H1 (cell line): ENCODE results near the gene NME1. TPM values are rescaled to one million over a fixed set of nuclear protein-coding genes. Genes with fewer than 3 reads are reported as not detected.

ENCODE experiments used
- CTCF ChIA-PET: fragments of 300-600 bp; sonication (Branson Sonifier 250); formaldehyde crosslinking; loops from one replicate; lab custom pipeline; 2021; ENCODE audit not compliant: partially characterized antibody; lab: Charles Lee
- POLR2A ChIA-PET: fragments of 300-600 bp; sonication (Branson Sonifier 250); formaldehyde crosslinking; loops from one replicate; lab custom pipeline; 2021; ENCODE audit warnings: inconsistent platforms; ENCODE audit not compliant: partially characterized antibody; lab: Charles Lee
- DNase-seq, 2 experiments: peaks; one replicate each; pipeline versions ENCODE4 v3.0.0 to v3.0.0-alpha.2; 2010 to 2022; ENCODE audit warnings: low spot score in 2 of 2, low read depth in 1 of 2, mixed read lengths in 1 of 2
- FAIRE-seq: peaks from 2 replicates; lab custom pipeline; 2011; peaks lifted over from hg19 to GRCh38; lab: Jason Lieb, UNC
- H2AFZ ChIP-seq: 2 replicates; pipeline ENCODE4 v1.8.1; 2012; ENCODE audit warnings: low read length, inconsistent platforms
- H2AK5ac ChIP-seq: 2 replicates; pipeline ENCODE4 v1.6.1; 2013; ENCODE audit warnings: low read depth, low read length
- H2BK120ac ChIP-seq: replicated peaks from 2 replicates; pipeline ENCODE3; 2013; ENCODE audit warnings: low read depth, low read length, inconsistent platforms
- H2BK12ac ChIP-seq: 2 replicates; pipeline ENCODE4 v1.6.1; 2013; ENCODE audit warnings: low read depth, low read length
- H2BK15ac ChIP-seq: 2 replicates; pipeline ENCODE4 v1.6.1; 2013; ENCODE audit warnings: low read length
- H2BK20ac ChIP-seq: 2 replicates; pipeline ENCODE4 v1.6.1; 2013; ENCODE audit warnings: low read length
- H2BK5ac ChIP-seq: 2 replicates; pipeline ENCODE4 v1.6.1; 2013; ENCODE audit warnings: low read depth, low read length
- H3K14ac ChIP-seq: 2 replicates; pipeline ENCODE4 v1.6.1; 2013; ENCODE audit warnings: inconsistent platforms; ENCODE audit not compliant: insufficient read length
- H3K18ac ChIP-seq: 2 replicates; pipeline ENCODE4 v1.6.1; 2013; ENCODE audit warnings: low read length; ENCODE audit errors: extremely low read depth
- H3K23ac ChIP-seq: 2 replicates; pipeline ENCODE4 v1.6.1; 2013; ENCODE audit warnings: inconsistent platforms; ENCODE audit not compliant: insufficient read length
- H3K23me2 ChIP-seq: 2 replicates; pipeline ENCODE4 v1.6.1; 2013; ENCODE audit warnings: low read depth, low read length
- H3K27ac ChIP-seq: 2 replicates; pipeline ENCODE4 v1.6.1; 2011; ENCODE audit warnings: low read depth, low read length, inconsistent platforms
- H3K27me3 ChIP-seq, 4 experiments: replicated peaks in 1 of 4; 1 replicate in 1 of 4; 2 replicates in 3 of 4; pipeline versions ENCODE4 v1.6.1 to v1.8.1; 2011 to 2013; ENCODE audit warnings: low read length in 3 of 4, mild to moderate bottlenecking in 3 of 4, inconsistent platforms in 2 of 4, mixed read lengths in 2 of 4, moderate library complexity in 1 of 4; ENCODE audit not compliant: control insufficient read depth in 3 of 4, insufficient read depth in 3 of 4; ENCODE audit errors: extremely low read depth in 1 of 4
- H3K36me3 ChIP-seq, 4 experiments: 2 replicates each; pipeline versions ENCODE4 v1.6.1 to v1.8.1; 2011 to 2013; ENCODE audit warnings: mild to moderate bottlenecking in 4 of 4, low read length in 3 of 4, moderate library complexity in 2 of 4, control low read depth in 1 of 4, inconsistent platforms in 1 of 4; ENCODE audit not compliant: insufficient read depth in 4 of 4, control insufficient read depth in 2 of 4
- H3K4ac ChIP-seq: replicated peaks from 2 replicates; pipeline ENCODE3; 2013; ENCODE audit warnings: low read length, low read depth, mixed read lengths, inconsistent platforms; ENCODE audit not compliant: insufficient read length
- H3K4me1 ChIP-seq, 4 experiments: replicated peaks in 1 of 4; 1 replicate in 1 of 4; 2 replicates in 3 of 4; pipeline versions ENCODE4 v1.6.1 to v1.8.1; 2011 to 2013; ENCODE audit warnings: low read length in 3 of 4, inconsistent platforms in 2 of 4, mixed read lengths in 1 of 4; ENCODE audit not compliant: insufficient read depth in 4 of 4, control insufficient read depth in 3 of 4
- H3K4me2 ChIP-seq, 2 experiments: 2 replicates each; pipeline versions ENCODE4 v1.6.1 to v1.8.1; 2011 to 2013; ENCODE audit warnings: low read depth in 2 of 2, low read length in 2 of 2, control low read depth in 1 of 2, inconsistent platforms in 1 of 2, mild to moderate bottlenecking in 1 of 2; ENCODE audit not compliant: insufficient read depth in 1 of 2
- H3K4me3 ChIP-seq, 4 experiments: fragments of 200-600, 300-600 bp in 1 of 4; sonication (generic), shearing (Covaris generic), sonication (Bioruptor Twin) in 1 of 4; 2 replicates each; pipeline versions ENCODE4 v1.5.1 to v1.8.1; 2011 to 2016; ENCODE audit warnings: low read length in 4 of 4, low read depth in 3 of 4, control low read depth in 2 of 4, inconsistent platforms in 2 of 4, mild to moderate bottlenecking in 2 of 4, mixed read lengths in 1 of 4, moderate library complexity in 1 of 4; ENCODE audit not compliant: insufficient read depth in 2 of 4; ENCODE audit errors: extremely low read depth in 1 of 4
- H3K56ac ChIP-seq: replicated peaks from 2 replicates; pipeline ENCODE3; 2013; ENCODE audit warnings: low read depth, mild to moderate bottlenecking, mixed read lengths, low read length, inconsistent platforms; ENCODE audit not compliant: insufficient read length
- H3K79me1 ChIP-seq: 2 replicates; pipeline ENCODE4 v1.6.1; 2013; ENCODE audit warnings: low read depth, low read length, control low read depth
- H3K79me2 ChIP-seq, 2 experiments: 2 replicates each; pipeline versions ENCODE4 v1.6.1 to v1.8.1; 2012 to 2013; ENCODE audit warnings: low read length in 2 of 2, mild to moderate bottlenecking in 2 of 2, inconsistent platforms in 1 of 2; ENCODE audit not compliant: insufficient read depth in 2 of 2, control insufficient read depth in 1 of 2
- H3K9ac ChIP-seq, 4 experiments: replicated peaks in 1 of 4; 1 replicate in 1 of 4; 2 replicates in 3 of 4; pipeline versions ENCODE4 v1.6.1 to v1.8.1; 2011 to 2013; ENCODE audit warnings: low read depth in 3 of 4, low read length in 3 of 4, control low read depth in 2 of 4, mild to moderate bottlenecking in 2 of 4, moderate library complexity in 2 of 4, inconsistent platforms in 1 of 4; ENCODE audit errors: extremely low read depth in 1 of 4
- H3K9me3 ChIP-seq, 2 experiments: 2 replicates each; pipeline versions ENCODE4 v1.6.1 to v1.8.1; 2012 to 2013; ENCODE audit warnings: mild to moderate bottlenecking in 2 of 2, moderate library complexity in 2 of 2, control low read depth in 1 of 2, inconsistent platforms in 1 of 2, low read depth in 1 of 2, low read length in 1 of 2, mixed read lengths in 1 of 2; ENCODE audit not compliant: insufficient read depth in 2 of 2
- H4K20me1 ChIP-seq, 2 experiments: replicated peaks in 1 of 2; 2 replicates each; pipeline versions ENCODE3 to v1.8.1; 2011 to 2013; ENCODE audit warnings: inconsistent platforms in 2 of 2, low read length in 2 of 2, mild to moderate bottlenecking in 1 of 2; ENCODE audit not compliant: insufficient read depth in 2 of 2, control insufficient read depth in 1 of 2
- H4K5ac ChIP-seq: 2 replicates; pipeline ENCODE4 v1.6.1; 2013; ENCODE audit warnings: low read length, low read depth, mixed read lengths, inconsistent platforms; ENCODE audit not compliant: insufficient read length
- H4K8ac ChIP-seq: 2 replicates; pipeline ENCODE4 v1.8.0; 2013; ENCODE audit warnings: mild to moderate bottlenecking, moderate library complexity, low read length, inconsistent platforms; ENCODE audit not compliant: insufficient read depth; ENCODE audit errors: extremely low read depth
- H4K91ac ChIP-seq: replicated peaks from 2 replicates; pipeline ENCODE3; 2013; ENCODE audit warnings: low read length, mixed read lengths, inconsistent platforms; ENCODE audit not compliant: insufficient read length
- BACH1 ChIP-seq: IDR thresholded peaks from 2 replicates; pipeline ENCODE4 v1.6.1; 2012; ENCODE audit warnings: low read length, improper control_type of control experiment
- GABPA ChIP-seq: IDR thresholded peaks from 2 replicates; pipeline ENCODE4 v1.6.1; 2011; ENCODE audit warnings: mild to moderate bottlenecking, low read length, moderate library complexity, borderline replicate concordance; ENCODE audit not compliant: insufficient read depth
- WGBS, 2 experiments: shearing (Covaris generic) in 1 of 2; methylation state at CpG; one replicate each; pipeline versions ENCODE4 v1.1.6 to v1.1.7; 2013 to 2015; ENCODE audit warnings: low lambda C conversion rate in 2 of 2, mixed read lengths in 2 of 2, inconsistent platforms in 1 of 2, low coverage in 1 of 2, missing lambda C conversion rate in 1 of 2; ENCODE audit not compliant: insufficient replicate concordance in 2 of 2, insufficient coverage in 1 of 2, insufficient read length in 1 of 2; ENCODE audit errors: extremely low coverage in 1 of 2, missing lambda C conversion rate in 1 of 2; 5-methylcytosine and 5-hydroxymethylcytosine counted together
- polyA plus RNA-seq, 7 experiments: library from polyadenylated mRNA; depleted of rRNA in 3 of 7; stranded (reverse) in 5 of 7; unstranded in 2 of 7; fragments of >200 nt in 5 of 7; fragments of 200-250 nt in 2 of 7; gene quantifications; 1 replicate in 5 of 7; 2 replicates in 1 of 7; 4 replicates in 1 of 7; pipeline versions ENCODE4 v1.2.1 to v1.2.3, GENCODE V29; 2011 to 2013; ENCODE audit warnings: missing spikeins in 2 of 7, mixed read lengths in 2 of 7
- total RNA-seq: library from RNA; stranded (reverse); fragmentation: NEBNext Ultra II Directional; extraction: Animal tissue kit (Norgen Biotek cat#: 25700); gene quantifications from 2 replicates; pipeline ENCODE4 v1.2.1, GENCODE V29; 2021

The NME1 gene
- total and polyA plus RNA-seq, 2 of the 8 experiments (the other 6 are each of a cell fraction or from before 2014, with no cell fraction given) = 307 to 380 TPM

GRCh38 chr17:51200295-51200694 is 46.9 kb downstream of the NME1 start:
- H3K36me3 ChIP-seq = peaks cover 21 to 72% (median 50%) of the 10 kb centered on the region in 4 experiments
- H2BK5ac ChIP-seq = no peak overlapping the region
- no peaks in the 10 kb centered on the region for H4K20me1 ChIP-seq
- ChIA-PET POLR2A (no interaction called here), CTCF (no interaction called here)
- no peak overlapping the region for H4K8ac ChIP-seq
- 88% methylated on average over 4 of the region's 6 CpGs; no CpG with 5 or more reads in 1 of the 2 experiments for WGBS, 2 experiments
- DNase-seq (no peak), FAIRE-seq (no peak)
- no peak overlapping the region for H3K9ac ChIP-seq
- H3K14ac ChIP-seq = no peak overlapping the region
- no peaks in the 10 kb centered on the region for H3K79me1 ChIP-seq
- no peaks in the 10 kb centered on the region for H3K23me2 ChIP-seq
- H3K9me3 ChIP-seq = no peaks in the 10 kb centered on the region
- no peak overlapping the region for H4K91ac ChIP-seq
- no peak overlapping the region for H3K27ac ChIP-seq
- H3K56ac ChIP-seq = no peak overlapping the region
- no peak overlapping the region for H3K23ac ChIP-seq
- no peak overlapping the region for H3K18ac ChIP-seq
- no peak overlapping the region for H2BK12ac ChIP-seq
- H3K79me2 ChIP-seq = no peaks in the 10 kb centered on the region
- H2BK15ac ChIP-seq = no peak overlapping the region
- H3K4me3 ChIP-seq = no peak overlapping the region
- no peak overlapping the region for H3K4me2 ChIP-seq
- no peak overlapping the region for H2BK20ac ChIP-seq
- no peaks in the 10 kb centered on the region for H3K27me3 ChIP-seq
- H3K4ac ChIP-seq = no peak overlapping the region
- H2AFZ ChIP-seq = no peak overlapping the region
- no peak for TF ChIP-seq GABPA
- TF ChIP-seq BACH1 = no peak
- TF ChIP-seq, all 59 proteins: peak for 0
- Histone ChIP-seq H4K5ac (no peak overlapping the region), H3K4me1 (no peaks in the 10 kb centered on the region), H2BK120ac (no peak overlapping the region), H2AK5ac (no peak overlapping the region)
